ENCODE measurements around the gene PLEKHG4B. TPM values are rescaled to one million over a fixed set of nuclear protein-coding genes. Genes with fewer than 3 reads are reported as not detected.

The PLEKHG4B gene
- total RNA-seq, 1 experiment from 2014 or later = 51.4 TPM

DNA sequence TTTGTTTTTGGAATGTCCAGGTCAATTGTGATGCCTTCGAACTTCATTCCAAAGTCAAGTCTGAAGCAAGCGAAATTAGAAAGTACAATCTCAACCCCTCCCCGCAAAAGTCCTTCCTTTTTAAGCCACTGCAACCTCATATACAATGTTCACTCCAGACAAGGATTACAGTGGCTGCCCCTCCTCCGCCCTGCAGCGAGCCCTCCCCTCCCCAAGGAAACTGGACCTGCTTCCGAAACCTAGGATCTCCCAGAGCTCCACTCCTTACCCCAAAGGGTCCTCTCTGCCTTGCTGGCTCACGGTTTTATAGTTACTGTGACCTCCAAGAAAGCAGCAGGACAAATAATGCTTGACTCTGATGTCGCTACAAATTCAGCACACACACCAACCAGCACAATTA is 109.7 kb downstream of the PLEKHG4B start:
- H3K27ac Mint-ChIP-seq = peak overlapping the region; percentile 79
- POLR2A ChIA-PET = no interaction called here
- no peak overlapping the region for H3K4me3 Mint-ChIP-seq
- H3K9me3 Mint-ChIP-seq = no peaks in the 10 kb centered on the region
- H3K27me3 Mint-ChIP-seq (ENCODE audit: low read depth) = no peaks in the 10 kb centered on the region
- CTCF ChIA-PET = interaction anchor here (0.7 kb wide), 1 partner anchor 13 kb away, joined by 3 read pairs; no protein-coding TSS in a partner anchor
- ATAC-seq = no peak
- H3K36me3 Mint-ChIP-seq = peaks cover 23% of the 10 kb centered on the region
- peaks cover 11% of the 10 kb centered on the region for H3K4me1 Mint-ChIP-seq
- DNase-seq (ENCODE audit: low spot score) = no peak
- TF ChIP-seq, protein P1, sequence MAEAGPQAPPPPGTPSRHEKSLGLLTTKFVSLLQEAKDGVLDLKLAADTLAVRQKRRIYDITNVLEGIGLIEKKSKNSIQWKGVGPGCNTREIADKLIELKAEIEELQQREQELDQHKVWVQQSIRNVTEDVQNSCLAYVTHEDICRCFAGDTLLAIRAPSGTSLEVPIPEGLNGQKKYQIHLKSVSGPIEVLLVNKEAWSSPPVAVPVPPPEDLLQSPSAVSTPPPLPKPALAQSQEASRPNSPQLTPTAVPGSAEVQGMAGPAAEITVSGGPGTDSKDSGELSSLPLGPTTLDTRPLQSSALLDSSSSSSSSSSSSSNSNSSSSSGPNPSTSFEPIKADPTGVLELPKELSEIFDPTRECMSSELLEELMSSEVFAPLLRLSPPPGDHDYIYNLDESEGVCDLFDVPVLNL (CRISPR knock-in tag; IDR thresholded peaks at IDR 0.05; ENCODE audit: borderline replicate concordance, low read depth) = no peak
- TF ChIP-seq NR1H2 (CRISPR knock-in tag; IDR thresholded peaks at IDR 0.05) = no peak
- no peak for TF ChIP-seq ELF4 (CRISPR knock-in tag; IDR thresholded peaks at IDR 0.05; ENCODE audit: low read depth)
- no peak for TF ChIP-seq CREM (CRISPR knock-in tag; IDR thresholded peaks at IDR 0.05)
- TF ChIP-seq, protein P2, sequence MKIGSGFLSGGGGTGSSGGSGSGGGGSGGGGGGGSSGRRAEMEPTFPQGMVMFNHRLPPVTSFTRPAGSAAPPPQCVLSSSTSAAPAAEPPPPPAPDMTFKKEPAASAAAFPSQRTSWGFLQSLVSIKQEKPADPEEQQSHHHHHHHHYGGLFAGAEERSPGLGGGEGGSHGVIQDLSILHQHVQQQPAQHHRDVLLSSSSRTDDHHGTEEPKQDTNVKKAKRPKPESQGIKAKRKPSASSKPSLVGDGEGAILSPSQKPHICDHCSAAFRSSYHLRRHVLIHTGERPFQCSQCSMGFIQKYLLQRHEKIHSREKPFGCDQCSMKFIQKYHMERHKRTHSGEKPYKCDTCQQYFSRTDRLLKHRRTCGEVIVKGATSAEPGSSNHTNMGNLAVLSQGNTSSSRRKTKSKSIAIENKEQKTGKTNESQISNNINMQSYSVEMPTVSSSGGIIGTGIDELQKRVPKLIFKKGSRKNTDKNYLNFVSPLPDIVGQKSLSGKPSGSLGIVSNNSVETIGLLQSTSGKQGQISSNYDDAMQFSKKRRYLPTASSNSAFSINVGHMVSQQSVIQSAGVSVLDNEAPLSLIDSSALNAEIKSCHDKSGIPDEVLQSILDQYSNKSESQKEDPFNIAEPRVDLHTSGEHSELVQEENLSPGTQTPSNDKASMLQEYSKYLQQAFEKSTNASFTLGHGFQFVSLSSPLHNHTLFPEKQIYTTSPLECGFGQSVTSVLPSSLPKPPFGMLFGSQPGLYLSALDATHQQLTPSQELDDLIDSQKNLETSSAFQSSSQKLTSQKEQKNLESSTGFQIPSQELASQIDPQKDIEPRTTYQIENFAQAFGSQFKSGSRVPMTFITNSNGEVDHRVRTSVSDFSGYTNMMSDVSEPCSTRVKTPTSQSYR (CRISPR knock-in tag; IDR thresholded peaks at IDR 0.05) = no peak
- no peak for TF ChIP-seq EMX1 (CRISPR knock-in tag; IDR thresholded peaks at IDR 0.05)
- TF ChIP-seq FOXJ3 (CRISPR knock-in tag; IDR thresholded peaks at IDR 0.05; ENCODE audit: borderline replicate concordance) = no peak
- TF ChIP-seq, protein P3, sequence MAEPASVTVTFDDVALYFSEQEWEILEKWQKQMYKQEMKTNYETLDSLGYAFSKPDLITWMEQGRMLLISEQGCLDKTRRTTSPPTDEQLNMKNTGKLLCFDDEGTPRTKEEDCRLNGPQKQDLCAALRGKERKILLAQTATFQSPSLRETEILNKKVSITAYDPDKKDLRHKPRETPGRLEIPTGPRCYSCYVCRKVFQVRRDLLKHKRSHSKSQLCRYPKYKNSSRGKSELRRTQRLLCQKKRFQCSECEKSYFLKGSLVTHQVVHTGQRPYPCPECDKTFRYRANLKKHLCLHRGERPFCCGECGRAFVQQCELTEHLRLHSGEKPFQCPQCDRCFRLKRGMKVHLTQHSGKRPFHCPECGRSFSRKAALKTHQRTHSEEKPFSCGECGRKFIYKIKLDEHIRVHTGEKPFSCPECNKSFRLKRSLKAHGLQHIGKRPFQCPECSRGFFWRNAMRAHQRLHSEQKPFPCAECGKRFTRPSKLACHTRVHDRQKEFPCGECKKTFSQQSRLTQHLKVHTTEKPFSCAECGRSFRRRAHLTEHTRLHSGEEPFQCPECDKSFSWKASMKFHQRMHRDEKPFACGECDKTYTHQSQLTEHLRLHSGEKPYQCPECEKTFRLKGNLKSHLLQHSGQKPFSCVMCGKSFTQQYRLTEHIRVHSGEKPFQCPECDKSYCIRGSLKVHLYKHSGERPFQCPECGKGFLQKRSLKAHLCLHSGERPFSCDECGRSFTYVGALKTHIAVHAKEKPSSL (CRISPR knock-in tag; conservative IDR thresholded peaks at IDR 0.05) = no peak
- no peak for TF ChIP-seq GABPB1 (CRISPR knock-in tag; IDR thresholded peaks at IDR 0.05)
- TF ChIP-seq NFE2L1 (CRISPR knock-in tag; IDR thresholded peaks at IDR 0.05) = no peak
- TF ChIP-seq FOXP1 (CRISPR knock-in tag; IDR thresholded peaks at IDR 0.05; ENCODE audit: borderline replicate concordance) = no peak
- no peak for TF ChIP-seq ZNF263 (CRISPR knock-in tag; IDR thresholded peaks at IDR 0.05; ENCODE audit: low read depth)
- TF ChIP-seq, protein P4, sequence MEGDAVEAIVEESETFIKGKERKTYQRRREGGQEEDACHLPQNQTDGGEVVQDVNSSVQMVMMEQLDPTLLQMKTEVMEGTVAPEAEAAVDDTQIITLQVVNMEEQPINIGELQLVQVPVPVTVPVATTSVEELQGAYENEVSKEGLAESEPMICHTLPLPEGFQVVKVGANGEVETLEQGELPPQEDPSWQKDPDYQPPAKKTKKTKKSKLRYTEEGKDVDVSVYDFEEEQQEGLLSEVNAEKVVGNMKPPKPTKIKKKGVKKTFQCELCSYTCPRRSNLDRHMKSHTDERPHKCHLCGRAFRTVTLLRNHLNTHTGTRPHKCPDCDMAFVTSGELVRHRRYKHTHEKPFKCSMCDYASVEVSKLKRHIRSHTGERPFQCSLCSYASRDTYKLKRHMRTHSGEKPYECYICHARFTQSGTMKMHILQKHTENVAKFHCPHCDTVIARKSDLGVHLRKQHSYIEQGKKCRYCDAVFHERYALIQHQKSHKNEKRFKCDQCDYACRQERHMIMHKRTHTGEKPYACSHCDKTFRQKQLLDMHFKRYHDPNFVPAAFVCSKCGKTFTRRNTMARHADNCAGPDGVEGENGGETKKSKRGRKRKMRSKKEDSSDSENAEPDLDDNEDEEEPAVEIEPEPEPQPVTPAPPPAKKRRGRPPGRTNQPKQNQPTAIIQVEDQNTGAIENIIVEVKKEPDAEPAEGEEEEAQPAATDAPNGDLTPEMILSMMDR (IDR thresholded peaks at IDR 0.05) = no peak
- TF ChIP-seq FOXK1 (CRISPR knock-in tag; IDR thresholded peaks at IDR 0.05) = no peak

DNA sequence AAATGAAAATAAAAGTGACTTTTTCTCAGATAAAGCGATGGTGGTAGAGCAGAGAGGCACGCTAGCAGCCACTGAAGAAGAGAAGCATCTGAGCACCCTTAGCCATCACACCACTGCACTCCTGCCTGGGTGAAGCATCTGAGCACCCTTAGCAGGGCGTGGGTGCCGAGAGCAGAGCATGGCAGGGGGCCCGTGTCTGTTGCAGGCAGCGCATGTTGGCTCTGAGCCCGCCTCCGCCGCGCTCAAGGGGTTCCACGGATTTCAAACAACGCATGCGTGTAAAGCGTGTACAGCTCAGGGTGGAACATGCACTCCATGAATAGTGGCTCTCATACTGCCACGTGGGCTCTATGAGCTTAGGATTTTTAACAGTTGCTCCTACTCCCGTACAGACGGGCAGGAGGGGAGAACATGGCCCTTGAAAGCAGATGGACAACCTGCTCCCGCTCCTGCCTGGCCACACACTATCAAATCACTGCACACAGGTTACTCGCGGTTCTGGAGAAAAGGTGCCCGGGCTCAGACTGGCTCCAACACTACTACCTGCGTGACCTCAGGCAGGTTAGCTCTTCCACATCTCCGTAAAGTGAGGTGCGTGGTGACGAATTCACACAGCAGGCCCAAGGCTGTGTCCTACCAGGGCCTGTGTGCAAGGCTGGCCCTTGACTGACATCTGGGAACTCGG is 111.4 kb downstream of the PLEKHG4B start:
- CTCF ChIA-PET = interaction anchor here (1.8 kb wide), 1 partner anchor 15 kb away, joined by 4 read pairs; no protein-coding TSS in a partner anchor
- H3K4me3 Mint-ChIP-seq = no peak overlapping the region
- no peak for TF ChIP-seq USF2 (CRISPR knock-in tag; IDR thresholded peaks at IDR 0.05)
- TF ChIP-seq CDX4 (CRISPR knock-in tag; IDR thresholded peaks at IDR 0.05; ENCODE audit: borderline replicate concordance) = no peak
- no peak for TF ChIP-seq ZNF416 (CRISPR knock-in tag; IDR thresholded peaks at IDR 0.05)
- TF ChIP-seq ZNF138 (CRISPR knock-in tag; conservative IDR thresholded peaks at IDR 0.05) = no peak
- no peak for TF ChIP-seq E2F1 (CRISPR knock-in tag; IDR thresholded peaks at IDR 0.05)

More for the DNA sequence above, 111.4 kb downstream of the PLEKHG4B start:
- Mint-ChIP-seq H3K27me3 (ENCODE audit: low read depth) (no peaks in the 10 kb centered on the region), H3K4me1 (peaks cover 20% of the 10 kb centered on the region), H3K36me3 (peaks cover 23% of the 10 kb centered on the region), H3K27ac (no peak overlapping the region; the same call in 1 of the 2 replicates), H3K9me3 (no peaks in the 10 kb centered on the region)
- POLR2A ChIA-PET = no interaction called here
- ATAC-seq (no peak), DNase-seq (ENCODE audit: low spot score) (no peak)

Data from WTC11 (cell line).